HepG2 (cell line): ENCODE results near the gene CAPRIN2. TPM values are rescaled to one million over a fixed set of nuclear protein-coding genes. Genes with fewer than 3 reads are reported as not detected.
A peak's percentile ranks its signal among the peaks of the same experiment; 100 is the strongest.

Source experiments
- ATAC-seq: fragments of 200-7000 bp; cut with Tn5 transposase; 3 replicates; pipeline ENCODE4 v1.9.1; 2020; ENCODE audit warnings: mild to moderate bottlenecking, moderate library complexity
- BruUV-seq: library from RNA; stranded (reverse); fragments of 400-500 nt; replicated peaks from 2 replicates; lab custom pipeline; 2021; lab: Mats Ljungman, UMichigan
- CTCF ChIA-PET: fragments of 300-600 bp; formaldehyde crosslinking; extraction: SDS; loops from one replicate; lab custom pipeline; 2021; ENCODE audit warnings: low total read pairs, inconsistent platforms, low intra/inter-chr PET ratio; lab: Yijun Ruan, JAX
- POLR2A ChIA-PET: fragments of 350-600 bp; sonication (Branson Sonifier 250); formaldehyde crosslinking; loops from one replicate; lab custom pipeline; 2020; ENCODE audit warnings: antibody characterized with exemption, inconsistent platforms; lab: Yijun Ruan, JAX
- DNase-seq: peaks from one replicate; pipeline ENCODE4 v3.0.0-alpha.2; 2015; ENCODE audit warnings: low spot score
- FAIRE-seq: peaks from 3 replicates; lab custom pipeline; 2011; peaks lifted over from hg19 to GRCh38; lab: Jason Lieb, UNC
- H2AFZ ChIP-seq: one replicate; pipeline ENCODE4 v1.6.1; 2011; ENCODE audit warnings: low read length, inconsistent platforms
- H3K27ac ChIP-seq: fragments of 300-600 bp; 3 replicates; pipeline ENCODE4 v1.8.0; 2011; ENCODE audit warnings: mixed run types, mild to moderate bottlenecking, mixed read lengths, low read length, inconsistent platforms; ENCODE audit not compliant: insufficient read depth; ENCODE audit errors: extremely low read length
- H3K27me3 ChIP-seq, 2 experiments: fragments of 200-600 bp in 1 of 2; 2 replicates in 1 of 2; 3 replicates in 1 of 2; pipeline versions ENCODE4 v1.6.0 to v1.8.0; 2011; ENCODE audit warnings: low read length in 2 of 2, mild to moderate bottlenecking in 2 of 2, moderate library complexity in 2 of 2, inconsistent platforms in 1 of 2; ENCODE audit not compliant: insufficient read depth in 2 of 2, control insufficient read depth in 1 of 2
- H3K36me3 ChIP-seq, 2 experiments: fragments of 200-600 bp in 1 of 2; replicated peaks in 1 of 2; 2 replicates in 1 of 2; 3 replicates in 1 of 2; pipeline versions ENCODE4 v1.5.1 to v1.8.0; 2011; ENCODE audit warnings: low read length in 2 of 2, inconsistent platforms in 1 of 2; ENCODE audit not compliant: insufficient read depth in 2 of 2, control insufficient read depth in 1 of 2
- H3K4me1 ChIP-seq: 2 replicates; pipeline ENCODE4 v1.5.1; 2012; ENCODE audit warnings: low read length, inconsistent platforms; ENCODE audit not compliant: insufficient read depth
- H3K4me2 ChIP-seq: 2 replicates; pipeline ENCODE4 v1.6.0; 2011; ENCODE audit warnings: low read depth, low read length, inconsistent platforms
- H3K4me3 ChIP-seq, 3 experiments: fragments of 200-600 bp in 1 of 3; sonication (generic), shearing (Covaris generic) in 1 of 3; replicated peaks in 1 of 3; 2 replicates each; pipeline ENCODE4 v1.5.1; 2011 to 2016; ENCODE audit warnings: low read length in 3 of 3, inconsistent platforms in 2 of 3, low read depth in 2 of 3, mild to moderate bottlenecking in 2 of 3, control low read depth in 1 of 3, mixed read lengths in 1 of 3; ENCODE audit not compliant: insufficient read depth in 1 of 3
- H3K79me2 ChIP-seq: one replicate; pipeline ENCODE4 v1.6.1; 2011; ENCODE audit warnings: low read length, inconsistent platforms; ENCODE audit not compliant: insufficient read depth
- H3K9ac ChIP-seq: 2 replicates; pipeline ENCODE4 v1.6.0; 2011; ENCODE audit warnings: mild to moderate bottlenecking, low read depth, low read length, inconsistent platforms; ENCODE audit not compliant: insufficient read depth
- H3K9me3 ChIP-seq: 2 replicates; pipeline ENCODE4 v1.5.1; 2012; ENCODE audit warnings: mild to moderate bottlenecking, low read length
- H4K20me1 ChIP-seq: 2 replicates; pipeline ENCODE4 v1.6.0; 2011; ENCODE audit warnings: inconsistent platforms, mild to moderate bottlenecking, low read length, moderate library complexity; ENCODE audit not compliant: insufficient read depth
- CCDC6 ChIP-seq: sonication (generic); formaldehyde crosslinking; IDR thresholded peaks from 2 replicates; pipeline ENCODE4 v1.8.1; 2022; ENCODE audit warnings: mild to moderate bottlenecking, missing genetic modification reagents, moderate library complexity
- EZH2 ChIP-seq: conservative IDR thresholded peaks from 2 replicates; pipeline ENCODE4 v1.6.1; 2012; ENCODE audit warnings: mild to moderate bottlenecking, low read depth, low read length, moderate library complexity
- MAFF ChIP-seq: IDR thresholded peaks from 2 replicates; pipeline ENCODE4 v1.6.1; 2011; ENCODE audit warnings: low read depth, low read length, improper control_type of control experiment
- MAFK ChIP-seq, 2 experiments: IDR thresholded peaks in 1 of 2; conservative IDR thresholded peaks in 1 of 2; 2 replicates each; pipeline ENCODE4 v1.6.1; 2011; ENCODE audit warnings: improper control_type of control experiment in 2 of 2, low read length in 2 of 2
- POLR2G ChIP-seq: fragments of 200-400 bp; formaldehyde crosslinking; IDR thresholded peaks from 2 replicates; pipeline ENCODE4 v1.6.1; 2018; ENCODE audit warnings: mild to moderate bottlenecking, low read depth, low read length, moderate library complexity
- RCOR2 ChIP-seq: IDR thresholded peaks from 2 replicates; pipeline ENCODE4 v1.6.1; 2016; ENCODE audit warnings: missing biosample characterization, missing genetic modification reagents
- SNAI1 ChIP-seq: sonication (generic); formaldehyde crosslinking; IDR thresholded peaks from 2 replicates; pipeline ENCODE4 v1.5.0; 2020; ENCODE audit warnings: mild to moderate bottlenecking, missing genetic modification reagents, borderline replicate concordance
- SYNCRIP ChIP-seq: fragments of 200-400 bp; formaldehyde crosslinking; IDR thresholded peaks from 2 replicates; pipeline ENCODE4 v1.6.1; 2018; ENCODE audit warnings: mild to moderate bottlenecking, low read depth, low read length; ENCODE audit not compliant: insufficient read depth
- ZFP90 ChIP-seq: sonication (generic); formaldehyde crosslinking; IDR thresholded peaks from 2 replicates; pipeline ENCODE4 v1.8.0; 2022; ENCODE audit warnings: missing genetic modification reagents, mild to moderate bottlenecking, inconsistent platforms, borderline replicate concordance
- ZNF564 ChIP-seq: sonication (generic); formaldehyde crosslinking; IDR thresholded peaks from 2 replicates; pipeline ENCODE4 v1.8.1; 2023; ENCODE audit warnings: mild to moderate bottlenecking, missing genetic modification reagents
- WGBS: methylation state at CpG from one replicate; pipeline ENCODE4 v1.1.6; 2017; ENCODE audit warnings: low lambda C conversion rate; 5-methylcytosine and 5-hydroxymethylcytosine counted together
- in situ Hi-C: cut with HindIII; loops from 2 replicates; pipeline ENCODE4 v1.10.0; 2017; ENCODE audit warnings: low pct_unique_long_range_greater_than_20kb; ENCODE audit not compliant: extremely low pct_ligation_motif_present
- intact Hi-C: fragments of 100-400 bp; cut with micrococcal nuclease; formaldehyde crosslinking; loops from one replicate; pipeline ENCODE4 v1.10.0; 2022; ENCODE audit not compliant: unreplicated experiment
- polyA plus RNA-seq, 8 experiments: library from polyadenylated mRNA; depleted of rRNA in 3 of 8; stranded (reverse) in 7 of 8; unstranded in 1 of 8; fragments of >200 nt; fragmentation: Illumina TruSeq in 4 of 8; extraction: Trizol in 4 of 8; gene quantifications; 2 replicates each; pipeline versions ENCODE4 v1.2.1 to v1.2.3, GENCODE V29; 2011 to 2016; ENCODE audit warnings: low read depth in 4 of 8, missing spikeins in 1 of 8, mixed read lengths in 1 of 8; ENCODE audit not compliant: insufficient read depth in 1 of 8
- total RNA-seq, 5 experiments: library from RNA; depleted of rRNA; stranded (reverse); fragments of >200 nt; fragmentation: Illumina TruSeq; extraction: Trizol; gene quantifications; 2 replicates each; pipeline ENCODE4 v1.2.3, GENCODE V29; 2016; ENCODE audit warnings: low read depth in 1 of 5
- TF ChIP-seq, protein P1 (sequence below): sonication (generic); formaldehyde crosslinking; IDR thresholded peaks from 2 replicates; pipeline ENCODE4 v1.5.0; 2020; ENCODE audit warnings: missing genetic modification reagents

CAPRIN2 gene
- total and polyA plus RNA-seq, 2 of the 13 experiments (the other 11 are each of a cell fraction or from before 2014, with no cell fraction given) = 21.7 to 30.6 TPM

DNA sequence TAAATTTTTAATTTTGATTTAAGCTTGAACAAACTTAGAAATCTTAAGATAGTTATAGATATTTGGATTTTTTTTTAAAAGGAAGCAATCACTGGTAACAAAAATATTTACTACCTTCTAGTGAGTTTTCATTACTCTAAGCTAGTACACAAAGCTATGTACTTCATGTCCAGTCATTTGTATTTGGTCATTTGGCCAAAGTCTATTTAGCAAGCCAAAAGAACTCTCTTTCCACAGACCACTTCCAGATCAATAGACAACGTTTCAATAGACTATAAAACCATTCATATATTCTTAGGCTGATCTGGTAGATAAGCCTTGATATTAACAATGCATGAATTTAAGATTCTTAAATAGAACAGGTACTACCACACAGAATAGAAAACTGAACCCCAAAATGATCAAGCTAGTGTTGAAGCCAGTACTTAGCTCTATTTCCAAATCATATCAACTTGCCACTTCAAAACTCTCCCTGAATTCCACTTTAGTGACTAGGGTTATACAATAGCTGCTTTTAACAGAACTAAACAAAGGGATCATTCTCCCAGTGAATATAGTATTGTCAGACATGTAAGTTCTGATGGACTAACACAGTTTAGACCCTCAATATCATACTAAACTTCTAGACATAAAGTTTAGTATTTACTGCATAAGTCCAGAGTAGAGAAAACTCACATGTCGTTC is 21.7 kb downstream of the CAPRIN2 start (continued):
- no peak for TF ChIP-seq ZFP90
- 0 out of 2 replicates have a peak, but pooled peaks have one; percentile 25 for TF ChIP-seq RCOR2 (CRISPR knock-in tag)
- TF ChIP-seq ZNF564 (CRISPR knock-in tag) = no peak
- no peak for TF ChIP-seq POLR2G
- TF ChIP-seq SNAI1 (CRISPR knock-in tag) = no peak
- no peak for TF ChIP-seq EZH2
- no peak for TF ChIP-seq SYNCRIP
- no peak for TF ChIP-seq CCDC6 (CRISPR knock-in tag)
- TF ChIP-seq, all 625 proteins: peak for 9

DNA sequence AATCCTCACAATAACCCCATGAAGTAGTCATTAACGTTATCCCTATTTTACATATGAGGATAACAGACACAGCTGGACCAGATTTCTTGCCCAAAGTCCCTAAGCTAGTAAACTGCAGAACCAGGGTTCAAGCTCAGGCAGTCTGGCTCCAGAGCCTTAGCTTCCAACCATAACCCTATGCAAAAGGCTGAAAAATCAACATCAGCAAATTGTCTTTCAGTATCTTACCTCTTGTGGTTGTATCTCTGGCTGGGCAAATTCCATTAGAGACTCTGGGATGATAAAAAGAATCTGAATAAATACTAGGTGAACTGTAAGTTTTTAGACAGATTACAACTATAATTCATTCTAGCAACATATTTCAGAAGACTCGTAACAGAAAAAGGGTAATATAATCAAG is 24.7 kb downstream of the CAPRIN2 start:
- CTCF ChIA-PET = no interaction called here

More for the DNA sequence above, 24.7 kb downstream of the CAPRIN2 start:
- in situ Hi-C loops (no loop called here), intact Hi-C loops (no loop called here)
- no peak overlapping the region for H3K4me3 ChIP-seq
- H3K4me1 ChIP-seq = peaks cover 57% of the 10 kb centered on the region
- 98% methylated on average over 2 of the region's 2 CpGs for WGBS
- TF ChIP-seq, protein P1, sequence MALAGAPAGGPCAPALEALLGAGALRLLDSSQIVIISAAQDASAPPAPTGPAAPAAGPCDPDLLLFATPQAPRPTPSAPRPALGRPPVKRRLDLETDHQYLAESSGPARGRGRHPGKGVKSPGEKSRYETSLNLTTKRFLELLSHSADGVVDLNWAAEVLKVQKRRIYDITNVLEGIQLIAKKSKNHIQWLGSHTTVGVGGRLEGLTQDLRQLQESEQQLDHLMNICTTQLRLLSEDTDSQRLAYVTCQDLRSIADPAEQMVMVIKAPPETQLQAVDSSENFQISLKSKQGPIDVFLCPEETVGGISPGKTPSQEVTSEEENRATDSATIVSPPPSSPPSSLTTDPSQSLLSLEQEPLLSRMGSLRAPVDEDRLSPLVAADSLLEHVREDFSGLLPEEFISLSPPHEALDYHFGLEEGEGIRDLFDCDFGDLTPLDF (CRISPR knock-in tag) = no peak
- TF ChIP-seq MAFK (conservative IDR thresholded peaks at IDR 0.05 in 1 of 2, IDR thresholded peaks at IDR 0.05 in 1 of 2; ENCODE audit: low read length in 2 of 2) = peak; percentile 59 to 65
- peak; percentile 32; the same call in 1 of the 2 replicates for TF ChIP-seq MAFF
- H3K4me2 ChIP-seq = no peak overlapping the region
- no peak for ATAC-seq
- no peaks in the 10 kb centered on the region for H4K20me1 ChIP-seq
- POLR2A ChIA-PET = interaction anchor here (1.1 kb wide), 1 partner anchor 17 kb away, joined by 3 read pairs; no protein-coding TSS in a partner anchor
- peaks cover 2% of the 10 kb centered on the region for H3K79me2 ChIP-seq
- H3K27me3 ChIP-seq = no peaks in the 10 kb centered on the region
- no peaks in the 10 kb centered on the region for H3K9me3 ChIP-seq
- H3K36me3 ChIP-seq = peaks cover 7 to 17% of the 10 kb centered on the region in 2 experiments
- H3K27ac ChIP-seq = peak overlapping the region; percentile 8
- BruUV-seq = no TSS peak
- FAIRE-seq = no peak
- H2AFZ ChIP-seq = no peak overlapping the region
- H3K9ac ChIP-seq = no peak overlapping the region
- no peak for DNase-seq
